ENCODE results near the gene EIF3D. TPM values are rescaled to one million over a fixed set of nuclear protein-coding genes. Genes with fewer than 3 reads are reported as not detected.

The EIF3D gene
- total and polyA plus RNA-seq, 3 donors from 2014 or later: 150 to 176 (median 163) TPM

DNA sequence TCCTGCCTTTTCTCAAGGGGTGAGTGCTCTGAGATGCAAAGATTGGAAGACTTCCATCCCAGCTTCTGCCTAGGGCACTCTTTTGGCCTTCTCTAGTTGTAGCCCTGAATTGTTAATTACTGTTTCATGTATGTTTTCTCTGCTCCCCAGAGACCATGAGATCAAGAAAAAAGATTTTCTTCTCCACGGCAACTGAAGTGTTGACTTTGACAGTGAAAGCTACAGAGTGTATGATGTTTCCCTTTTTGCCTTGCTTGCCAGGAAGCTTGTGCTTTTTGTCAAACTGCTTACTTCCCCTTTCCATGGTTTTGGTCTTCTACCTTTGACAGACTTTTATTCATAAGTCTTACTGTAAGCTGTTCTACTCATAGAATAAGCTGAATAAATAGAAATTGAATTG, 23.3 kb upstream of the EIF3D start:
- 57 to 88% methylated on average over 1 of the region's 1 CpG for WGBS, 2 donors
- DNase-seq: no peak
- no peak overlapping the region for H3K4me3 ChIP-seq
- H3K27ac ChIP-seq: no peak overlapping the region
- H3K4me1 ChIP-seq: no peaks in the 10 kb centered on the region
- TF ChIP-seq CTCF (IDR thresholded peaks at IDR 0.05) (no peak), POLR2A (IDR thresholded peaks at IDR 0.05) (no peak)
- no peaks in the 10 kb centered on the region for H3K27me3 ChIP-seq
- intact Hi-C loops (cut with DNase I; ENCODE audit: low total_unique reads): no loop called here
- no peaks in the 10 kb centered on the region for H3K9me3 ChIP-seq
- no peaks in the 10 kb centered on the region for H3K36me3 ChIP-seq (ENCODE audit: low read depth, missing control alignments)

GRCh38 chr22:36550701-36551495, 21.9 kb upstream of the EIF3D start:
- TF ChIP-seq POLR2A (IDR thresholded peaks at IDR 0.05) (no peak), CTCF (IDR thresholded peaks at IDR 0.05) (no peak)
- no peak for DNase-seq
- H3K27ac ChIP-seq: no peak overlapping the region
- no peaks in the 10 kb centered on the region for H3K27me3 ChIP-seq
- no peaks in the 10 kb centered on the region for H3K36me3 ChIP-seq (ENCODE audit: low read depth, missing control alignments)
- no peaks in the 10 kb centered on the region for H3K4me1 ChIP-seq
- intact Hi-C loops (cut with DNase I; ENCODE audit: low total_unique reads): no loop called here
- H3K4me3 ChIP-seq: no peak overlapping the region
- no peaks in the 10 kb centered on the region for H3K9me3 ChIP-seq
- 55 to 79% methylated on average over 13 of the region's 13 CpGs for WGBS, 2 donors

DNA sequence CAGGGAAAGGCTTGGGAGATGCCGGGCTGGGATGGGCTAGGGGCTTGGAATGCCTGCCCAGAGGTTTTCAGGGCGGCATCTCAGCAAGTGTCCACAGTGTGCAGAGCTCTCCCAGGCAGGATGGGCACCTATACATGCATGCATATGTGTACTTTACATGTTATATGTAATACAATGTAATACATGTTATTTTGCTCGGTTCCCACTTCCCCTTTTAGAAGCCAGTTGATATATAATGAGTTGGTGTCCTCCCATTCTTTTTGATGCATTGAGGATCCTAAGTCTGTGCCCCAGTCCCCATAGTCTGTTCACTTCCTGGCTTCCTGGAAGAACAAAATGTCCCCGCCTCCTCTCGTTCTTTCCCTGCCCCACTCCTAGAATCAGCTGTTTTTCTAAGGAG, 20.1 kb upstream of the EIF3D start:
- WGBS, 2 donors: 61 to 68% methylated on average over 5 of the region's 5 CpGs
- intact Hi-C loops (cut with DNase I; ENCODE audit: low total_unique reads): no loop called here
- no peaks in the 10 kb centered on the region for H3K27me3 ChIP-seq

DNA sequence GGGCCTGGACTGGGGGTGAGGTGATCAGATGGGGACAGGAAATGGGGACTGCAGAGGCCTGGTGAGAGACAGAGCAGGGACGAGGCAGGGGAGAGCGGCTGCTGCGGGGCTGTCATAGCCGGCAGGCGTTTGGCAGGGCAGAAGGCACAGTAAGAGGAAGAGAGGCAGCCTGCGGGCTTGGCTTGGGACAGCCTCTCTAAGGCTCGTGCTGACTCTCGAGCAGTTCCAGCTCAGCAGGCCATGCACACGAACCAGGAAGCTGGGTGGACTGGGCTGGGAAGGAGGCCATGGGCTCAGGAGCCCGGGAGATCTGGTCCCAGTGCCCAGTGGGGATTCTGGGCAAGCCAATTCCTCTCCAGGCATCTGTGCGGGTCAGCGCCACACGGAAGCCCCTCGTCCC, 19.6 kb upstream of the EIF3D start:
- no peak for TF ChIP-seq POLR2A (IDR thresholded peaks at IDR 0.05)
- TF ChIP-seq CTCF (IDR thresholded peaks at IDR 0.05): no peak
- Histone ChIP-seq H3K4me1 (no peaks in the 10 kb centered on the region), H3K27me3 (no peaks in the 10 kb centered on the region), H3K9me3 (no peaks in the 10 kb centered on the region), H3K27ac (no peak overlapping the region), H3K4me3 (no peak overlapping the region), H3K36me3 (ENCODE audit: low read depth, missing control alignments) (no peaks in the 10 kb centered on the region)
- DNase-seq: no peak
- intact Hi-C loops (cut with DNase I; ENCODE audit: low total_unique reads): no loop called here
- 50 to 55% methylated on average over 8 to 14 of the region's 14 CpGs for WGBS, 2 donors

More for the DNA sequence above, 20.1 kb upstream of the EIF3D start:
- no peaks in the 10 kb centered on the region for H3K9me3 ChIP-seq
- no peak for DNase-seq
- H3K4me3 ChIP-seq: no peak overlapping the region
- no peaks in the 10 kb centered on the region for H3K36me3 ChIP-seq (ENCODE audit: low read depth, missing control alignments)
- TF ChIP-seq CTCF (IDR thresholded peaks at IDR 0.05): no peak
- no peak for TF ChIP-seq POLR2A (IDR thresholded peaks at IDR 0.05)
- no peaks in the 10 kb centered on the region for H3K4me1 ChIP-seq
- H3K27ac ChIP-seq: no peak overlapping the region

DNA sequence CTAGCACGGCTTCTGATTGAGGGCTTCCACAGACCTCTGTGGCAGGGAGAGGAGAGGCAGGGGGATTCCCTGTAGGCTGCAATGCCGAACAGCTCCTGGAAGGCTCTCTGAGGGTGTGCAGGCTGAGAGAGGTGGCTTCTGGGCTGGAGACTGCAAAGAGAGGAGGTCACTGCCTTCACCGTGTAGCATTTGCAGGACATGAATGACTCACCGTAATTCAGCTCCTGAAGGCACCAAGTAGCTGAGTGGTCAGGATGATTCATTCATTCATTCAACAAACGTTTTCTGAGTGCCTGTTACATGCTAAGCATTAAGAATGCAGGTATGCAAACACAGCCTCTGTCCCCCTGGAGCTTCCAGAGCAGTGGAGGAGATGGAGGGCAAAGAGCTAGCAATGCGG, 18.0 kb upstream of the EIF3D start:
- no peak overlapping the region for H3K27ac ChIP-seq
- TF ChIP-seq POLR2A (IDR thresholded peaks at IDR 0.05) (no peak), CTCF (IDR thresholded peaks at IDR 0.05) (no peak)
- no peak for DNase-seq
- H3K27me3 ChIP-seq: no peaks in the 10 kb centered on the region
- no peaks in the 10 kb centered on the region for H3K36me3 ChIP-seq (ENCODE audit: low read depth, missing control alignments)
- intact Hi-C loops (cut with DNase I; ENCODE audit: low total_unique reads): no loop called here
- H3K4me3 ChIP-seq: no peak overlapping the region
- 52 to 56% methylated on average over 6 of the region's 6 CpGs for WGBS, 2 donors
- no peaks in the 10 kb centered on the region for H3K9me3 ChIP-seq
- no peaks in the 10 kb centered on the region for H3K4me1 ChIP-seq
